NOMO-1 (cell line): Measurements from ENCODE around the gene AMN.

ENCODE experiments used
- DNase-seq, 2 experiments: peaks; one replicate each; lab custom pipeline; 2025; ENCODE audit not compliant: unreplicated experiment in 2 of 2; lab: John Stamatoyannopoulos, UW

The AMN gene

GRCh38 chr14:102898776-102899515, 23.5 kb upstream of the AMN start:
- DNase-seq: no peak

GRCh38 chr14:102899516-102899900, 23.0 kb upstream of the AMN start:
- DNase-seq: no peak

GRCh38 chr14:102900631-102901571, 21.6 kb upstream of the AMN start:
- no peak for DNase-seq

GRCh38 chr14:102901633-102902032, 20.8 kb upstream of the AMN start:
- DNase-seq: peak; percentile 34 to 54

- DNase-seq: no peak
Observed at GRCh38 chr14:102902086-102902485, 20.4 kb upstream of the AMN start.

GRCh38 chr14:102902523-102903247, 19.8 kb upstream of the AMN start:
- no peak for DNase-seq

GRCh38 chr14:102903248-102903888, 19.1 kb upstream of the AMN start:
- DNase-seq: no peak

GRCh38 chr14:102903889-102904512, 18.5 kb upstream of the AMN start:
- DNase-seq: no peak

GRCh38 chr14:102905116-102906108, 17.1 kb upstream of the AMN start:
- DNase-seq: no peak

GRCh38 chr14:102906616-102907302, 15.7 kb upstream of the AMN start:
- no peak for DNase-seq

GRCh38 chr14:102907303-102907844, 15.1 kb upstream of the AMN start:
- DNase-seq: no peak

- DNase-seq: no peak
Observed at GRCh38 chr14:102907980-102908730, 14.3 kb upstream of the AMN start.

- DNase-seq: no peak
Observed at GRCh38 chr14:102908766-102909455, 13.6 kb upstream of the AMN start.

- no peak for DNase-seq
Observed at GRCh38 chr14:102909462-102909861, 13.0 kb upstream of the AMN start.

- DNase-seq: no peak
Observed at GRCh38 chr14:102909911-102910310, 12.6 kb upstream of the AMN start.

- no peak for DNase-seq
Observed at GRCh38 chr14:102910442-102910841, 12.0 kb upstream of the AMN start.

- no peak for DNase-seq
Observed at GRCh38 chr14:102911541-102911951, 10.9 kb upstream of the AMN start.
